Mesendoderm (in vitro differentiated cells): ENCODE measurements around the gene UBXN4.
A peak's percentile ranks its signal among the peaks of the same experiment; 100 is the strongest.

ENCODE experiments used
- DNase-seq: peaks from one replicate; pipeline ENCODE4 v3.0.0; 2013
- H2AK5ac ChIP-seq: 2 replicates; pipeline ENCODE4 v1.6.1; 2013; ENCODE audit warnings: low read length, inconsistent platforms
- H2BK120ac ChIP-seq: 2 replicates; pipeline ENCODE4 v1.6.1; 2013; ENCODE audit warnings: low read depth, mild to moderate bottlenecking, low read length, moderate library complexity, mixed read lengths
- H2BK15ac ChIP-seq: replicated peaks from 2 replicates; pipeline ENCODE4 v1.6.1; 2013; ENCODE audit warnings: low read depth, mild to moderate bottlenecking, moderate library complexity
- H2BK5ac ChIP-seq: 2 replicates; pipeline ENCODE4 v1.6.1; 2013; ENCODE audit warnings: low read length, inconsistent platforms
- H3K18ac ChIP-seq: 2 replicates; pipeline ENCODE4 v1.6.1; 2013; ENCODE audit warnings: mild to moderate bottlenecking, low read length, mixed read lengths
- H3K23ac ChIP-seq: one replicate; pipeline ENCODE4 v1.6.1; 2013; ENCODE audit warnings: low read length
- H3K27ac ChIP-seq: 2 replicates; pipeline ENCODE4 v1.5.1; 2013; ENCODE audit warnings: low read depth, mild to moderate bottlenecking, inconsistent platforms, low read length, moderate library complexity
- H3K27me3 ChIP-seq: 2 replicates; pipeline ENCODE4 v1.6.1; 2013; ENCODE audit warnings: low read length, control low read depth, mild to moderate bottlenecking, inconsistent platforms; ENCODE audit not compliant: insufficient read depth, poor library complexity
- H3K36me3 ChIP-seq: 2 replicates; pipeline ENCODE4 v1.6.1; 2013; ENCODE audit warnings: low read length, inconsistent platforms; ENCODE audit not compliant: control insufficient read depth, insufficient read depth
- H3K4ac ChIP-seq: one replicate; pipeline ENCODE4 v1.6.1; 2013; ENCODE audit warnings: low read depth, mild to moderate bottlenecking, low read length, moderate library complexity
- H3K4me1 ChIP-seq: 2 replicates; pipeline ENCODE4 v1.6.1; 2013; ENCODE audit warnings: low read depth, low read length, inconsistent platforms; ENCODE audit not compliant: control insufficient read depth
- H3K4me2 ChIP-seq: 2 replicates; pipeline ENCODE4 v1.6.1; 2013; ENCODE audit warnings: low read length
- H3K4me3 ChIP-seq: 2 replicates; pipeline ENCODE4 v1.5.1; 2013; ENCODE audit warnings: mild to moderate bottlenecking, low read length
- H3K56ac ChIP-seq: one replicate; pipeline ENCODE4 v1.6.1; 2013; ENCODE audit warnings: low read length
- H3K79me1 ChIP-seq: 2 replicates; pipeline ENCODE4 v1.6.1; 2013; ENCODE audit warnings: low read length, inconsistent platforms
- H3K79me2 ChIP-seq: 2 replicates; pipeline ENCODE4 v1.6.1; 2013; ENCODE audit warnings: mild to moderate bottlenecking, low read length; ENCODE audit not compliant: control insufficient read depth, insufficient read depth
- H3K9ac ChIP-seq: 2 replicates; pipeline ENCODE4 v1.6.1; 2013; ENCODE audit warnings: low read length, inconsistent platforms
- H4K5ac ChIP-seq: one replicate; pipeline ENCODE4 v1.6.1; 2013; ENCODE audit warnings: low read length
- H4K8ac ChIP-seq: one replicate; pipeline ENCODE4 v1.6.1; 2013; ENCODE audit warnings: low read depth, mild to moderate bottlenecking, control low read depth, low read length, moderate library complexity
- WGBS: extraction: QIAGEN DNeasy Blood & Tissue Kit; methylation state at CpG from one replicate; pipeline ENCODE4 v1.1.7; 2013; ENCODE audit warnings: low lambda C conversion rate, missing lambda C conversion rate; ENCODE audit not compliant: insufficient coverage; ENCODE audit errors: extremely low coverage; 5-methylcytosine and 5-hydroxymethylcytosine counted together

Gene UBXN4

GRCh38 chr2:135768863-135769262 lies 27.2 kb downstream of the UBXN4 start:
- H2BK15ac ChIP-seq, result no peak overlapping the region
- WGBS, result no CpG with 5 or more reads among the region's 8 CpGs
- no peaks in the 10 kb centered on the region for H3K4me1 ChIP-seq
- H3K9ac ChIP-seq, result no peak overlapping the region
- H4K5ac ChIP-seq, result no peak overlapping the region
- H3K36me3 ChIP-seq, result peaks cover 7% of the 10 kb centered on the region
- no peak overlapping the region for H3K4me3 ChIP-seq
- H2BK120ac ChIP-seq, result no peak overlapping the region
- H3K27me3 ChIP-seq, result no peaks in the 10 kb centered on the region
- no peak overlapping the region for H3K4ac ChIP-seq
- peak; percentile 50 for DNase-seq
- H3K23ac ChIP-seq, result no peak overlapping the region
- no peak overlapping the region for H4K8ac ChIP-seq
- H3K79me2 ChIP-seq, result no peaks in the 10 kb centered on the region
- H2BK5ac ChIP-seq, result no peak overlapping the region
- H3K4me2 ChIP-seq, result no peak overlapping the region
- H3K27ac ChIP-seq, result no peak overlapping the region
- H3K79me1 ChIP-seq, result no peaks in the 10 kb centered on the region
- no peak overlapping the region for H2AK5ac ChIP-seq
- H3K18ac ChIP-seq, result no peak overlapping the region
- no peak overlapping the region for H3K56ac ChIP-seq

GRCh38 chr2:135773319-135773718 lies 31.7 kb downstream of the UBXN4 start:
- no peak overlapping the region for H3K4ac ChIP-seq
- no peak overlapping the region for H3K23ac ChIP-seq
- no peak overlapping the region for H3K18ac ChIP-seq
- H3K79me1 ChIP-seq, result no peaks in the 10 kb centered on the region
- H2BK15ac ChIP-seq, result no peak overlapping the region
- no peak overlapping the region for H3K9ac ChIP-seq
- no peak overlapping the region for H2AK5ac ChIP-seq
- no peak overlapping the region for H4K5ac ChIP-seq
- H2BK120ac ChIP-seq, result no peak overlapping the region
- WGBS, result no CpG with 5 or more reads among the region's 2 CpGs
- no peak overlapping the region for H3K4me3 ChIP-seq
- no peak overlapping the region for H3K56ac ChIP-seq
- no peak overlapping the region for H4K8ac ChIP-seq
- peaks cover 8% of the 10 kb centered on the region for H3K36me3 ChIP-seq
- H2BK5ac ChIP-seq, result no peak overlapping the region
- no peaks in the 10 kb centered on the region for H3K79me2 ChIP-seq
- no peak overlapping the region for H3K27ac ChIP-seq
- no peaks in the 10 kb centered on the region for H3K27me3 ChIP-seq
- no peak overlapping the region for H3K4me2 ChIP-seq
- H3K4me1 ChIP-seq, result no peaks in the 10 kb centered on the region
- DNase-seq, result no peak

- H3K9ac ChIP-seq, result no peak overlapping the region
These were observed 32.3 kb downstream of the UBXN4 start for GRCh38 chr2:135773917-135774316.

DNA sequence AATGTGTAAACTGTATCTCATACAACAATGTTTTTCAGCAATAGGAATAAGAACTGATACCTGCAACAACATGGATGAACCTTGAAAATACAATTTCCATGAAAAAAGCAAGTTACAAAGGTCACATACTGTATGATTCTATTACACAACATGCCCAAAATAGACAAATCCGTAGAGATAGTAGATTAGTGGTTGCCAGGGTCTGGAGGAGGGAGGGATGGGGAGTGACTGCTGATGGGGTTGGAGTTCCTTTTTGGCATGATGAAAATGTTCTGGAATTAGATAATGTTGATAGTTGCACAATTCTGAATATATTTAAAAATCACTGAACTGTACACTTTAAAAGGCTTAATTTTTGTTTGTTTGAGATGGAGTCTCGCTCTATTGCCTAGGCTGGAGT lies 33.8 kb downstream of the UBXN4 start:
- no peak overlapping the region for H3K4ac ChIP-seq
- H3K18ac ChIP-seq, result no peak overlapping the region
- no peak overlapping the region for H4K8ac ChIP-seq
- no peaks in the 10 kb centered on the region for H3K4me1 ChIP-seq
- no peak overlapping the region for H2AK5ac ChIP-seq
- H3K4me3 ChIP-seq, result no peak overlapping the region
- no peak overlapping the region for H2BK5ac ChIP-seq
- no peaks in the 10 kb centered on the region for H3K79me1 ChIP-seq
- no peak for DNase-seq
- WGBS, result no CpG with 5 or more reads among the region's 2 CpGs
- no peak overlapping the region for H4K5ac ChIP-seq
- H3K23ac ChIP-seq, result no peak overlapping the region
- H3K9ac ChIP-seq, result no peak overlapping the region
- H3K56ac ChIP-seq, result no peak overlapping the region
- no peaks in the 10 kb centered on the region for H3K27me3 ChIP-seq
- H3K4me2 ChIP-seq, result no peak overlapping the region
- H3K27ac ChIP-seq, result no peak overlapping the region
- no peak overlapping the region for H2BK15ac ChIP-seq
- H3K36me3 ChIP-seq, result peaks cover 8% of the 10 kb centered on the region
- H3K79me2 ChIP-seq, result no peaks in the 10 kb centered on the region
- no peak overlapping the region for H2BK120ac ChIP-seq

More at GRCh38 chr2:135773917-135774316, 32.3 kb downstream of the UBXN4 start:
- no peaks in the 10 kb centered on the region for H3K4me1 ChIP-seq
- H2BK120ac ChIP-seq, result no peak overlapping the region
- no peak overlapping the region for H4K8ac ChIP-seq
- no peak overlapping the region for H3K56ac ChIP-seq
- no peak overlapping the region for H2BK5ac ChIP-seq
- peaks cover 8% of the 10 kb centered on the region for H3K36me3 ChIP-seq
- H3K27me3 ChIP-seq, result no peaks in the 10 kb centered on the region
- no peaks in the 10 kb centered on the region for H3K79me1 ChIP-seq
- H2BK15ac ChIP-seq, result no peak overlapping the region
- no peak overlapping the region for H4K5ac ChIP-seq
- no peak overlapping the region for H3K4me3 ChIP-seq
- no peak overlapping the region for H3K4ac ChIP-seq
- DNase-seq, result no peak
- H3K79me2 ChIP-seq, result no peaks in the 10 kb centered on the region
- H3K27ac ChIP-seq, result no peak overlapping the region
- H2AK5ac ChIP-seq, result no peak overlapping the region
- H3K4me2 ChIP-seq, result no peak overlapping the region
- no peak overlapping the region for H3K23ac ChIP-seq
- H3K18ac ChIP-seq, result no peak overlapping the region

DNA sequence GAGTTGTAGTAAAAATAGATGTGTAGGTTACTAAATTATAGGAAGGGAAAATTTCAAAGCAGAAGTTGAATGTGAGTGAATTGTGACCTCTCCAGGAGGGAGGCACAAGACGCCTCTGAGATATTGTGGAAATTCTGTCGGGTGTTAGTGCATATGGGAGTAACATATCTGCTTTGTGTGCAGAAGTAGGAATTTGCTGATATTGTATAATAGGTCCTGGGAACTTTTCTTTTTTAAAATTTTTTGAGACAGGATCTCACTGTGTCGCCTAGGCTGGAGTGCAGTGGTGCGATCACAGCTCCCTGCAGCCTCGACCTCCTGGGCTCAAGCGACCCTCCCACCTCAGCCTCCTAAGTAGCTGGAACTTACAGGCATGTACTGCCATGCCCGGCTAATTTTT lies 34.7 kb downstream of the UBXN4 start:
- no peak overlapping the region for H3K56ac ChIP-seq
- no peak overlapping the region for H4K5ac ChIP-seq
- H3K18ac ChIP-seq, result no peak overlapping the region
- no peak overlapping the region for H4K8ac ChIP-seq
- no peak overlapping the region for H2BK120ac ChIP-seq
- H3K4me2 ChIP-seq, result no peak overlapping the region
- no peak overlapping the region for H2AK5ac ChIP-seq
- DNase-seq, result no peak
- H3K36me3 ChIP-seq, result peaks cover 8% of the 10 kb centered on the region
- no peak overlapping the region for H3K4me3 ChIP-seq
- no peaks in the 10 kb centered on the region for H3K4me1 ChIP-seq
- H3K79me1 ChIP-seq, result no peaks in the 10 kb centered on the region
- H3K27ac ChIP-seq, result no peak overlapping the region
- H3K9ac ChIP-seq, result no peak overlapping the region
- no peak overlapping the region for H2BK15ac ChIP-seq
- H3K79me2 ChIP-seq, result no peaks in the 10 kb centered on the region
- no peak overlapping the region for H3K4ac ChIP-seq
- H3K23ac ChIP-seq, result no peak overlapping the region
- H2BK5ac ChIP-seq, result no peak overlapping the region
- no CpG with 5 or more reads among the region's 7 CpGs for WGBS
- H3K27me3 ChIP-seq, result no peaks in the 10 kb centered on the region

DNA sequence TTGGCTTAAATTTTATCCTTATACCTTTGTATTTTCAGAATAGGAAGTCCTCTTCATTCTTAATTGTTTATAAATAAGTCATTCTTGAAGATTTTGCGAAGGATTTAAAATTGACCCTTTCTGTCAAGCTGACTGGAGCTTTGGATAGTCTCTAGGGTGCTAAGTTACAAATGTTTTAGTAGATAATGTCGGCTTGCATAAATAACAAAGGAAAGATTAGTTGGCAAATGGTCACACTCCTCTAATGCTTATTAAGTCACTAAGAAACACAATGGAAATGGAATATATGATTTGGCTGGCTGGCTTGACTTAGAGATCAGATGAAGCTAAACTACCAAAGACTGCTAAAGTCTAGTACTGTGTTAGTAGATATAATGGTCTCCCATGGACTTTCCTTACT lies 40.6 kb downstream of the UBXN4 start:
- WGBS, result no CpG with 5 or more reads among the region's 2 CpGs
- H2BK15ac ChIP-seq, result no peak overlapping the region
- H3K36me3 ChIP-seq, result peaks cover 4% of the 10 kb centered on the region
- H3K27ac ChIP-seq, result no peak overlapping the region
- H3K4me3 ChIP-seq, result no peak overlapping the region
- H3K23ac ChIP-seq, result no peak overlapping the region
- H3K56ac ChIP-seq, result no peak overlapping the region
- no peaks in the 10 kb centered on the region for H3K79me1 ChIP-seq
- no peak overlapping the region for H3K18ac ChIP-seq
- H3K4me1 ChIP-seq, result no peaks in the 10 kb centered on the region
- H2BK5ac ChIP-seq, result no peak overlapping the region
- no peak overlapping the region for H4K8ac ChIP-seq
- H3K27me3 ChIP-seq, result no peaks in the 10 kb centered on the region
- H3K79me2 ChIP-seq, result no peaks in the 10 kb centered on the region
- no peak overlapping the region for H4K5ac ChIP-seq
- H2AK5ac ChIP-seq, result no peak overlapping the region
- H3K9ac ChIP-seq, result no peak overlapping the region
- H3K4me2 ChIP-seq, result no peak overlapping the region
- no peak overlapping the region for H2BK120ac ChIP-seq
- no peak overlapping the region for H3K4ac ChIP-seq
- no peak for DNase-seq
